Spleen (tissue), 11 donors: Measurements from ENCODE around the gene RAPH1. TPM values are rescaled to one million over a fixed set of nuclear protein-coding genes. Genes with fewer than 3 reads are reported as not detected.

ENCODE experiments used
- DNase-seq: peaks from one replicate; pipeline ENCODE4 v3.0.0-alpha.2; 2020
- H3K27ac ChIP-seq, 8 donors: fragments of 200-600 bp; sonication (generic) in 7 of 8; 1 replicate in 4 of 8; 2 replicates in 4 of 8; pipeline versions ENCODE4 v1.5.0 to v1.8.0; 2016 to 2021; ENCODE audit warnings: inconsistent platforms in 4 of 8, mild to moderate bottlenecking in 4 of 8, moderate library complexity in 1 of 8
- H3K27me3 ChIP-seq, 7 donors: fragments of 200-600 bp; sonication (generic) in 6 of 7; replicated peaks in 1 of 7; 1 replicate in 4 of 7; 2 replicates in 3 of 7; pipeline versions ENCODE4 v1.5.0 to v1.8.0; 2016 to 2021; ENCODE audit warnings: inconsistent platforms in 3 of 7, mild to moderate bottlenecking in 1 of 7
- H3K36me3 ChIP-seq, 6 donors: fragments of 200-600 bp; sonication (generic) in 5 of 6; 1 replicate in 4 of 6; 2 replicates in 2 of 6; pipeline versions ENCODE4 v1.5.0 to v1.8.0; 2016 to 2021; ENCODE audit warnings: inconsistent platforms in 2 of 6
- H3K4me1 ChIP-seq, 6 donors: fragments of 200-600 bp; sonication (generic) in 5 of 6; 1 replicate in 3 of 6; 2 replicates in 3 of 6; pipeline versions ENCODE4 v1.5.0 to v1.8.0; 2016 to 2021; ENCODE audit warnings: inconsistent platforms in 3 of 6
- H3K4me3 ChIP-seq, 8 donors: fragments of 200-600 bp; sonication (generic) in 7 of 8; 1 replicate in 4 of 8; 2 replicates in 4 of 8; pipeline versions ENCODE4 v1.5.0 to v1.8.0; 2016 to 2021; ENCODE audit warnings: inconsistent platforms in 4 of 8, mild to moderate bottlenecking in 4 of 8, moderate library complexity in 2 of 8
- H3K9me3 ChIP-seq, 8 donors: fragments of 200-600 bp; sonication (generic) in 7 of 8; 1 replicate in 4 of 8; 2 replicates in 4 of 8; pipeline versions ENCODE4 v1.5.0 to v1.8.0; 2016 to 2021; ENCODE audit warnings: inconsistent platforms in 4 of 8
- POLR2A ChIP-seq, 3 donors: fragments of 450-650 bp; IDR thresholded peaks; one replicate each; pipeline ENCODE4 v1.5.1; 2017; ENCODE audit warnings: antibody characterized with exemption in 3 of 3, mild to moderate bottlenecking in 1 of 3
- POLR2AphosphoS5 ChIP-seq, 3 donors: sonication (generic); formaldehyde crosslinking; IDR thresholded peaks; one replicate each; pipeline ENCODE4 v1.5.1; 2017; ENCODE audit warnings: antibody characterized with exemption in 3 of 3
- whole genome bisulfite sequencing, 5 donors: extraction: QIAGEN DNeasy Blood & Tissue Kit in 3 of 5; methylation state at CpG; one replicate each; pipeline versions ENCODE4 v1.1.5 to v1.1.7; 2013 to 2018; 5-methylcytosine and 5-hydroxymethylcytosine counted together
- intact Hi-C: fragments of 100-400 bp; cut with DNase I; formaldehyde crosslinking; loops from one replicate; pipeline ENCODE4 v1.15.0; 2023; ENCODE audit warnings: low total_unique reads
- polyA plus RNA-seq, 3 donors: library from polyadenylated mRNA; stranded (reverse); fragments of 200-250 nt; gene quantifications; one replicate each; pipeline ENCODE4 v1.2.1, GENCODE V29; 2013
- total RNA-seq, 7 donors: library from RNA; depleted of rRNA in 3 of 7; stranded (reverse); fragments of >200 nt in 3 of 7; fragmentation: NEBNext Ultra II Directional in 4 of 7; extraction: Animal tissue kit (Norgen Biotek cat#: 25700) in 4 of 7; gene quantifications; one replicate each; pipeline versions ENCODE4 v1.1.0 to v1.2.1, GENCODE V29; 2016 to 2021
- TF ChIP-seq, protein P1 (sequence below), 11 experiments: fragments of 200-600 bp in 7 of 11; fragments of 450-650 bp in 4 of 11; sonication (generic) in 4 of 11; IDR thresholded peaks in 8 of 11; conservative IDR thresholded peaks in 3 of 11; 1 replicate in 7 of 11; 2 replicates in 4 of 11; pipeline versions ENCODE4 v1.4.0 to v1.8.0; 2016 to 2021; ENCODE audit warnings: antibody characterized with exemption in 11 of 11, inconsistent platforms in 4 of 11, mild to moderate bottlenecking in 1 of 11
- donor health status: healthy with polysubstance abuse.
- donor health status: DM: no; HTN: no; CAD: no; lungs with moderate emphysema.
- donor health status: DM: no; HTN: no; CAD: no.
- donor health status: Bipolar disorder and iron deficiency.
- donor health status: healthy.
- donor health status: DM: no; HTN: no; CAD: no.
- donor health status: DM: yes; HTN: yes; CAD: no.

RAPH1 gene
- total and polyA plus RNA-seq, 10 donors: 2.6 to 138 (median 70.9) TPM

DNA sequence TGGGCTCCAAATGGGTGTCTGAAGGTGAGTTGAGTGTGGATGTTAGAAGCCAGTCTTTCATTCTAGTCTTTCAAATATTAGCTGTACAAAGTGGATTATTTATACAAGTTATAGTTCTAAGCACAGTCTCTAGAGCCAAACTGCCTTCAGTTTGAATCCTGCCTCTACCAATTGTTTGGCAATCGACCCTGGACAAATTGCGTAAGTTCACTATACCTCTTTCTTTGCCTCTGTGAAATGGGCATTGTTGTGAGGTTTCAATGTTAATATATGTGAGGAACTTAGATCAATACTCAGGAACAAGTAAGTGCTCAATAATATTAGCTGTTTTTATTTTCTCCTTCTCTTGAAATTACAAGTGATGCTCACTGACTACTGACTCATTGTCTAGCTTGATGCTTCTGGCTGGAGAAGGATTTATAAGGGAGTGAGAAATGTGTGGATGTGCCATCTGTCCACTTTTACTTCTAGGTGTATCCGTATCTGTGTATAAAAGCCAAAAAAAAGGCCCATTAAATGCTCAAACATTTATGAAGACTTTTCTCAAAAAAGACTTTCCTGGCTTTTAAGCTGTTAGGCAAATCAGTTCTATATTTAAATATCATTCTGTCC, 48.1 kb upstream of the RAPH1 start:
- WGBS, 5 donors: 73 to 92% (median 84%) methylated on average over 3 of the region's 3 CpGs
- Histone ChIP-seq H3K27me3 (no peaks in the 10 kb centered on the region), H3K27ac (no peak overlapping the region), H3K9me3 (no peaks in the 10 kb centered on the region), H3K36me3 (no peaks in the 10 kb centered on the region), H3K4me3 (no peak overlapping the region), H3K4me1 (peaks cover 0 to 6% (median 0%) of the 10 kb centered on the region in 6 donors)
- DNase-seq: no peak
- TF ChIP-seq, protein P1, sequence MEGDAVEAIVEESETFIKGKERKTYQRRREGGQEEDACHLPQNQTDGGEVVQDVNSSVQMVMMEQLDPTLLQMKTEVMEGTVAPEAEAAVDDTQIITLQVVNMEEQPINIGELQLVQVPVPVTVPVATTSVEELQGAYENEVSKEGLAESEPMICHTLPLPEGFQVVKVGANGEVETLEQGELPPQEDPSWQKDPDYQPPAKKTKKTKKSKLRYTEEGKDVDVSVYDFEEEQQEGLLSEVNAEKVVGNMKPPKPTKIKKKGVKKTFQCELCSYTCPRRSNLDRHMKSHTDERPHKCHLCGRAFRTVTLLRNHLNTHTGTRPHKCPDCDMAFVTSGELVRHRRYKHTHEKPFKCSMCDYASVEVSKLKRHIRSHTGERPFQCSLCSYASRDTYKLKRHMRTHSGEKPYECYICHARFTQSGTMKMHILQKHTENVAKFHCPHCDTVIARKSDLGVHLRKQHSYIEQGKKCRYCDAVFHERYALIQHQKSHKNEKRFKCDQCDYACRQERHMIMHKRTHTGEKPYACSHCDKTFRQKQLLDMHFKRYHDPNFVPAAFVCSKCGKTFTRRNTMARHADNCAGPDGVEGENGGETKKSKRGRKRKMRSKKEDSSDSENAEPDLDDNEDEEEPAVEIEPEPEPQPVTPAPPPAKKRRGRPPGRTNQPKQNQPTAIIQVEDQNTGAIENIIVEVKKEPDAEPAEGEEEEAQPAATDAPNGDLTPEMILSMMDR (IDR thresholded peaks at IDR 0.05 in 8 of 11, conservative IDR thresholded peaks at IDR 0.05 in 3 of 11): no peak
- no peak for TF ChIP-seq POLR2AphosphoS5 (IDR thresholded peaks at IDR 0.05)
- TF ChIP-seq POLR2A (IDR thresholded peaks at IDR 0.05): no peak
- intact Hi-C loops: no loop called here

DNA sequence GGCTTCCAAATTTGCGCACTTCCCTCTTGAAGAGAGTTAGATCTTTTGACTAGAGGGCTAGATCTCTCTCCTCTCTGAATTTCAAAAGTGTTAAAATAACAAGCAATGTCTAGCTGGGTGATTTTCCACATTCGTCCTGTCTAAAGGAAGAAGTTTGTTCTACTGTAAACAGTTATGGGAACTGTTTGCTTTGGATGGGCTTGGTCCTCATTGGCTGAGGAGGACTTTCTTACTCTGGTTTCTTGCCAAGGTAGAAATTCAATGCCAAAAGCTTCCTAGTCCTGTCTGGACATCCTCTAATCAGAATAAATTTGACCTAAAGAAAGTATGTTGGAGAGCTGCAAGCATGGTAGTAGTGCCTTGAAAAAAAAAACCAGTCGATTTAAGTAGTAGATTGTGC, 47.4 kb upstream of the RAPH1 start:
- TF ChIP-seq, protein P1 (IDR thresholded peaks at IDR 0.05 in 8 of 11, conservative IDR thresholded peaks at IDR 0.05 in 3 of 11): no peak
- TF ChIP-seq POLR2A (IDR thresholded peaks at IDR 0.05) (no peak), POLR2AphosphoS5 (IDR thresholded peaks at IDR 0.05) (no peak)
- no peak for DNase-seq
- peaks cover 0 to 6% (median 0%) of the 10 kb centered on the region in 6 donors for H3K4me1 ChIP-seq
- peak overlapping the region in 2 of 8 donors; percentile 12 to 15 for H3K27ac ChIP-seq
- no peaks in the 10 kb centered on the region for H3K27me3 ChIP-seq
- no peaks in the 10 kb centered on the region for H3K9me3 ChIP-seq
- intact Hi-C loops: no loop called here
- H3K36me3 ChIP-seq: no peaks in the 10 kb centered on the region
- WGBS, 5 donors: 72 to 85% (median 83%) methylated on average over 3 of the region's 3 CpGs
- H3K4me3 ChIP-seq: no peak overlapping the region

DNA sequence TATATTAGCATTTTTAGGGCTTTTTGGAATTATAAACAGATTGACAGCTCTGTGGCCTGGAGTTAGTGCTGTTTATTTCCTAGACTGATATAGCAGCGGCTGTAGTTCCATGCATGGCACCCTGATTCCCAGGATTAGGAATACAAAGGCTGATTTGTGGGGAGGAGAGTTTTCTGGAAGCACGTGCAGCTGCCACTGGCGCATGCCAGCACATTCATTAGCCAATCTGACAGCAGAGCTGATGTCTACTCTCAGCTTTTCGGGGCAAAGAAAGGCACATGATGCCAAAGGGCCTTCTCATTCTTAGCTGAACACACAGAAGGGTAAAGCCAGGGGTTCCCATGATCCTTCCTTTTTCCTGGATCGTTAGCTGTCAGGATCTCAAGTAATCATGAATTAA, 45.7 kb upstream of the RAPH1 start:
- DNase-seq: no peak
- TF ChIP-seq POLR2AphosphoS5 (IDR thresholded peaks at IDR 0.05) (no peak), POLR2A (IDR thresholded peaks at IDR 0.05) (no peak)
- TF ChIP-seq, protein P1 (IDR thresholded peaks at IDR 0.05 in 8 of 11, conservative IDR thresholded peaks at IDR 0.05 in 3 of 11): no peak
- H3K27ac ChIP-seq: no peak overlapping the region
- no peaks in the 10 kb centered on the region for H3K27me3 ChIP-seq
- peaks cover 0 to 6% (median 0%) of the 10 kb centered on the region in 6 donors for H3K4me1 ChIP-seq
- intact Hi-C loops: no loop called here
- 60 to 92% (median 76%) methylated on average over 5 of the region's 5 CpGs for whole genome bisulfite sequencing, 5 donors
- H3K9me3 ChIP-seq: peaks cover 0 to 4% (median 0%) of the 10 kb centered on the region in 8 donors
- no peaks in the 10 kb centered on the region for H3K36me3 ChIP-seq
- H3K4me3 ChIP-seq: no peak overlapping the region

GRCh38 chr2:203579730-203580129, 44.6 kb upstream of the RAPH1 start:
- peaks cover 0 to 6% (median 0%) of the 10 kb centered on the region in 6 donors for H3K4me1 ChIP-seq
- H3K27me3 ChIP-seq: no peaks in the 10 kb centered on the region
- TF ChIP-seq POLR2AphosphoS5 (IDR thresholded peaks at IDR 0.05) (no peak), POLR2A (IDR thresholded peaks at IDR 0.05) (no peak)
- TF ChIP-seq, protein P1 (IDR thresholded peaks at IDR 0.05 in 8 of 11, conservative IDR thresholded peaks at IDR 0.05 in 3 of 11): no peak
- WGBS, 5 donors: 86 to 91% (median 87%) methylated on average over 2 of the region's 2 CpGs
- no peak overlapping the region for H3K4me3 ChIP-seq
- H3K27ac ChIP-seq: no peak overlapping the region
- no peak for DNase-seq
- intact Hi-C loops: no loop called here
- peaks cover 0 to 4% (median 0%) of the 10 kb centered on the region in 8 donors for H3K9me3 ChIP-seq
- no peaks in the 10 kb centered on the region for H3K36me3 ChIP-seq
